GM18505 (cell line): Measurements from ENCODE around the gene FRMD4A.

Experiments
- ATAC-seq: cut with Tn5 transposase; IDR thresholded peaks from one replicate; pipeline ENCODE4 v1.9.1; 2021; ENCODE audit not compliant: unreplicated experiment
- POLR2A ChIP-seq: IDR thresholded peaks from 4 replicates; pipeline ENCODE4 v1.6.1; 2011; ENCODE audit warnings: borderline replicate concordance; ENCODE audit not compliant: insufficient read depth, insufficient read length; ENCODE audit errors: extremely low read depth

Gene FRMD4A

DNA sequence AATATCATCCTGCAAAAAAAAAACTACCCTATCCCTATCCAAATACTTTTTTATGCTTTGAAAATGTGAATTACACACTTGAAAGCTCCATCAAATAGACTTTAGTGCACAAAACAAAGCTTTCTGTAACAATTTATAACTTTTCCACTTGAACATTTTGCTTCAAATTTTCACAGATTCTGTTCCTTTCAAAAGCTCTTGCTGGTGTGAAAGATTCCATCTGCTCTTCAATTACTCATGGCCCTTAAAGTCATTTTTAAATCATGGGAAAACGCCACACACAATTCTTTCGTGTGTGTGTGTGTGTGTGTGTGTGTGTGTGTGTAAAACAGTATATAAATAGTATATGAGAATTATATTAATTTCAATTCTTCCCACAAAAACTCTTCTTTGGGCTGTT lies 576.4 kb downstream of the FRMD4A start:
- TF ChIP-seq POLR2A = no peak
- no peak for ATAC-seq

DNA sequence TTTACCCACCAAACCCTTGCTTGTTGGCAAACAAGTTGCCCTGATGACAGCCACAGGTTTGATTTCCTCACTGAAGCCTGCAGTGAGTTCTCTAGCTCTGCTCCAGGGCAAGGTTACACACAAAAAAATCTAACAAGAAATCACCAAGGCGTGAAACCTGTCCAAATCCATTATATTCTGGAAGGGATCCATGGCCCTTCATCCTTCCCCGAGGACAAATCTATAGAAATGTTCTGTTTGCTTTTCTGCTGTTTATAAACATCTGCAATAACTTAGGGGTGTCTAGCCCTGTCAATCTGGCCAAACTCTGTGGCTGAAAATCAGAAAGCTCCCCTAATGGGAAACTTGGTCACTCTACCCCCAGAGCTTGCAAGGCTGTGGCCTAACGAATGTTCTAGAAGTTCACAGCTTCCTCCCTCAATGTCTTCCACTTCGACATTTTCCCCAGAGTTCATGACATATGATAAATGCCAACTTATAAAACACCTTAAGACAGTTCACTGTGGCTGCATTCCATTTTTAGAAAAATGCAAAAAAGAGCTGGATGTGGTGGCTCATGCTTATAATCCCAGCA lies 579.4 kb downstream of the FRMD4A start:
- no peak for ATAC-seq
- TF ChIP-seq POLR2A = no peak

DNA sequence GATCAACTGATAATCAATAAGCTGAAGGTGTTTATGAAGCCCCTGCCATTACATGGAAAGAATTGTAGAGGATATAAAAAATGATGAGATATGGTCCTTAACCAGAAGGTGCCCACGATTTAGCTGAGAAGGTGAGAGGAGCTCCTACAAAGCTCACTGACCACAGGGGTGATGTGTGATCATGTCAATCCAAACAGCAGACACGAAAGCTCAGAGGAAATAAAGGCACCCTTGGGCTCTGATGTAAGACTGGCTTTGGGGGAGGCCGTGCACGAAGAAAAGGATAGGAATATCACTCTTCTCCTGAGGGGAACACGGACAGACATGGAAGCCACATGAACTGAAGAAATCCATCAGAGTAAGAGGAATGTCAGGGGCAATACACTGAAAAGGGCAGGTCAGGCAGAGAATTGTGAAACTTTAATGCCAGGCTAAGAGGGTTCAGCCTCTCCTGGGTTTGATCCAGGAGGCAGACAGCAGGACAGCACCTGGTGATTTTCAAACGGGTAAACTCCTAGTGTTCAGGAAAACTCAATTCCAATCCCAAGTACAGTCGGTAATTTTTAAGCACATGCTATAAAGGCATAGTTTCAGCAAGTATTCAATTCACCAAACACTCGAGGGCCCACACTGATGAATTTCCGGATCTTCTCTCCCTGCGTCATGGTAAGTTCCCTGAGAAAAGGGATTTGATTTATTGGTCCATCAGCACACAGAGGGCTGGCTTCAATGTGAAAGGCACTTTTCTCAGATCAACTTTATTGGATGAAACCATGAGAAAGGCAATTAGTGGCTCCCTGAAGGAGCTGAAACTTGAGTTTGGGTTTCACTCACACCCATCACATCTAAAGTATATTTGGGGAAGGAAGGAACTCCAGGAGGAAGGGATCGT lies 580.2 kb downstream of the FRMD4A start:
- ATAC-seq = no peak

DNA sequence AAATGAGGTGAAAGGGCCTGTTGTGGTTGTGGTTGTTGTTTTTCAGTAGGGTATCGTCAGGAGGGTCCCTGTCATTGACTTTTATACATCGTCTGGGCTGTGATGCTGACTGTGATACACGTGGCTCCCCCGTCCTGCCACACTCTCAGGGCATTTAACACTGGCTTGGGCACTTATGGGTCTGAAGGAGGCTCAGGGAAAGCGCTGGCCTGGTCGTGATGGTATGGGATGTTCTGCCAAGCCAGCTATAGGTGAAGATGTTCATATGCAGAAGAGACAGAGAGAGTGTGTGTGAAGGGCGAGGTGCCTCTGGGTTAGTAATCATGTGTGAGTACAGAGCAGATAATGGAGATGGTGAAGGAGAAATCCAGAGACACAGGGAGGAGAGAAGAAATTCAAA lies 585.5 kb downstream of the FRMD4A start:
- no peak for ATAC-seq
- no peak for TF ChIP-seq POLR2A

More for the DNA sequence above, 580.2 kb downstream of the FRMD4A start:
- no peak for TF ChIP-seq POLR2A

DNA sequence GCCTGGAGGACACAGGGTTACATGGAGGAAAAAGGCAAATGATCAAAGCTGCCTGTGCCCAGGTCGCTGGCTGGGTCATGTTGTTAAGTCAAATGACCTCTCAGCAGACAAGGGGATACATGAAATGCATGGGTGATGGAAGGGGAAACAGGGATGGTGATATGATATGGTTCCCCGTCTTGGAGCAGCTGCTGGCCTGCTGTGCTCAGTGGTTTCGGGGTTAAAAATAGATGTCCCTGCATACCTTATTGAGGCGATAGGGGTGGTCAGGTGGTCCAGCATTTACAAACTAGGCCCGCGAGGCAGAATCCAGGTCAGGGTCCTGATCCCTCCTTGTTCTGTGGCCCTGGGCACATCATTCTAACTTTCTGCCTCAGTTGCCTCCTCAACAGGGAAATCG lies 586.8 kb downstream of the FRMD4A start:
- ATAC-seq = no peak
- no peak for TF ChIP-seq POLR2A

DNA sequence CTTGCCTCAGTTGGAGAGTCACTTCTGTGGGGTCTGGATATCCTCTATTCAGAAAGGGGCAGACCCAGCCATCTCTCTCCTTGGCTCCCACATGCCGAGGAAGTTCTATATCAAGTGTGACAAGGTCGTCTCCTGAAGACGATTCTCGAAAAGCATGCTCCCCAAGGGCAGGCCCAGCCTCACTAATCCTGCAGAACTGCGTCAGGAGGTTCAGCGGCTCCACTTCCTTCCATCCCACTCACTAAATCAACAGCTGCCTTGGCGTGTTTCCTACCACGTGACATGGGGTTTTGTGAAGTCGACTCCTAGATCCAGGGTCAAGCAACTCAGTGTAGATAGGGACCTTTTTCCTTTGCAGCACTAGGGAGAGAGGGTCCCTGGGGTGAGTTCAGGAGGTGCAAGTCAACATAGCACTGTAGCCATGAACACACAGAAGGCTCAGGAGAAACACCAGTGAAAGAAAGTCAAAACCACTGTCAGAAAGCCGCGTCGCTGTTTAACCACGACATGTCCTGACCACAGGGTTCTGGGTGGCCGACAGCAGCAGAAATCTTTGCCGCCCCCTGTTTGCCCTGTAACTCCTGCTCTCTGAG lies 587.5 kb downstream of the FRMD4A start:
- no peak for ATAC-seq

DNA sequence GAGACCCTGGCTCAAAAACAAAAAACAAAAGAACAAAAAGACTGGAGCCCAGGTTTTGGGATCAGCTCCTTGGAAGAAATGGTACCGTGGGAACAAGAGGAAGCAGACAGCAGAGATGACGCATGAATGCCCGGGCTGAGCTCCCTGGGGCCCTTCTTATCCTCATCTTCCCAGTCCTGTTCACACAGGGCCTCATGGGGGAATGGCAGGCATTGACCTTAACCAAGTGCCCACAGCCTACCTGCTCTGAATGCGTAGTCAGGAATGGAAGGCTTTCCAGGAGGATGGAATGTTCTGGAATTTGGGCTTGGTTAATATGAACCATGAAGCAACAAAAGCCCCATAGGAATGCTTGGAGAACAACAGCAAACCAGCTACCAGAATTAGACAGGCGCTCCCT lies 589.3 kb downstream of the FRMD4A start:
- ATAC-seq = no peak

More for the DNA sequence above, 587.5 kb downstream of the FRMD4A start:
- TF ChIP-seq POLR2A = no peak

DNA sequence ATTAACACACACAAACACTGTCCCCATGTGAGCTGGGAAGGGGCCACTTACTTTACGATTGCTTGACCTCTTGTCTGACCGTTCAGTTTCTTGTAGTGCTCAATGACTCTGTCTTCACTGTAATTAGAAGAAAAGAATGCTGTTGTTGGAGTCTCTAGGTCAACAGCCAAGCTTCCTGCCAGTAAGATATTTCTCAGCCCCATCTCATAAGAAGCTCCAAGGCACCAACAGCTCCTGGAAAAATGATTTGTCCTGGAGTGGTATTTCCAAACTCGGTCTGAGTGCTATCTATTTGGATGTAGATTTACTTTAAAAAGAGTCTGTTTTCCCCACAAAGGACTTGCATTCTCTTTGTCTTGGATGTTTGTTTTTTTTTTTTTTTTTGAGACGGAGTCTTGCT lies 590.3 kb downstream of the FRMD4A start:
- ATAC-seq = no peak
- no peak for TF ChIP-seq POLR2A

More for the DNA sequence above, 589.3 kb downstream of the FRMD4A start:
- no peak for TF ChIP-seq POLR2A

DNA sequence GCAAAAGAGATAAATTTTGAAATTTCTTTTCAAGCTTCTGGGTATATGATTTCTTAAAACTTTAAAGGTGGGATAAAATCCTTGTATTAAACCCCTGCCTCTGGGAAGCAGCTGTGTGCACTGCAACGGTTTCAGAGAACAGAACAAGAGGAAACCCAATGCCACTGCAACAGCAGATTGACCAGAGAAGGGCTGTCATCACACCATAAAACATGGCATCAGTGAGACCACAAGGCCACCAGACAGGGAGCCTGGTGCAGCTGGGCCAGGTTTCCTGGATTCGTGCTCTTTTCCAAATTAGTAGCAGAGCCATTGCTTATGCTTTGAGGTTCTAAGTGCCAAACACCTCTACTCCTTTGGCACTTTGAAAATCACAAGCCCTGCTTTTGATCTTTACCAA lies 591.5 kb downstream of the FRMD4A start:
- no peak for TF ChIP-seq POLR2A
- no peak for ATAC-seq

DNA sequence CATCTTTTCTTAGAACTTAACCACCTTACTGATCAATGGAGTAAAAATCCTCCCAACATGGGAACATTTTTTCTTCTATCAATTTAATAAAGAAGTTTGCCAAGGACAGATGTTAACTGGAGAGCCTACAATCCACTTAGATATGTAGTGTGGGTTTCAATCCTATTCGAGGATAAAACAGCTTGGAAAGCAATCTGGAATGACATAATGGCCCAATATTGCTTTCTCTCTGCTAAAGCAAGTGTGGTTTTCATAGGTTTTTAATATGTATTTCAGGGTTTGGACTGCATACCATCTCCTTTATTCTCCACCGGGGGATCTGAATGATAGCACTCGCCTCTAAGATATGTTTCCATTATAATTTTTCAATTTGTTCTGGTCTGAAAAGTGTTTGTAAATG lies 594.2 kb downstream of the FRMD4A start:
- TF ChIP-seq POLR2A = no peak
- no peak for ATAC-seq

DNA sequence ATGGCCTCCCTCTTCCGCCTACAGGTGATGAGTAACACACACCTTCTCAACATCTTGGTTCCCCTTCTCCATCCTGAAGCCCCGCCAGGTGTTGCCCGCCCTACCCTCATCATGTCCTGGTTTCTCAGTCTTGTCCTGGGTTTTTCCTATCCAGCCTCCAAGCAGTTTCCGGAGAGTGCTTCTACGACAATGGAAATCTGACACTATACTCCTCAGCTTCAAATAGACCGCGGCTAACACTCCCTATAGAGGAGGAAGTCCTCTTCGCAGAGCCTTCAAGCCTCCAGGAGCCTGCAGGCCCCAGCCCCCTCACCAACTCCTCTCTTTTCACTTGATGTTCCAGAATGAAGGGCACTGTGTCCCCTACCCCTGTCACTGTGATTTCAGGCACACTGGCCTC lies 596.6 kb downstream of the FRMD4A start:
- TF ChIP-seq POLR2A = no peak
- no peak for ATAC-seq

DNA sequence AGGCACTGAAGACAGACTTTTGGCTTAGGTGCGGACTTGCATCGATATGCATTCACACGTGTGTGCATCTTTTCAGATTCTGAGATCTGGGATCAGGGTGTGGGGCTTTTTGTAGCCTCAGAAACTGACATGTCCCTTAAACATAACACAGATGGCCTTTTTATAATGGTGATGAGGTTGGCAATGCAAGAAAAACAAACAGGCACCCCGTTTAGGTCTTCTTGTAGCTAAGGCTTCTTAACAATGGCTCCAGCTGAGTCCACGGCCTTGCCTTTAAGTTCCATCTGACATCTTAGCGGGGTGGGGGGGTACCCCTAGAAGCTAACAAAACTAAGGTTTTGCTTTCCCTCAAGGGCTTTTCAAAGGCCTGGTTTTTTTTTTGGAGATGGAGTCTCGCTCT lies 597.7 kb downstream of the FRMD4A start:
- ATAC-seq = no peak
- TF ChIP-seq POLR2A = no peak

DNA sequence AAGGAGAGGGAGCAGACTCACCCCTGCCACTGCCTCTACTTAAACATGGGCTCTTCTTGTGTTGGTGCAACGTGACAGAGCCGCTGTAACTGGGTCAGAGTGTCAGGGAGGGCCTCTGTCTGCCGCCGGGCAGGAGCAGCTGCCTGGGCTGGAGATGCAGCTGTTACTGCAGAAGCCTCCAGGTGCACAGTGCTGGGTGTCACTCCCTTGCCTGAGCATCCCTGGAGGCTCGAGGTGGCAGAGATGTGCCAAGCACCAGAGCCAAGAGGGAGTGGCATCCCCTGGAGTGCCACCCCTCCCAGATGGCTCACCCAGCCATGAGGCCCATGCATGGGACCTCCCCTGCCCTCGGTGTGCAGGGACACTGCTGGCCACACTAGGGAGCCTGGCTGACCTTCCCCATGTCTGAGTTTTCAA lies 598.3 kb downstream of the FRMD4A start:
- TF ChIP-seq POLR2A = no peak
- ATAC-seq = no peak

DNA sequence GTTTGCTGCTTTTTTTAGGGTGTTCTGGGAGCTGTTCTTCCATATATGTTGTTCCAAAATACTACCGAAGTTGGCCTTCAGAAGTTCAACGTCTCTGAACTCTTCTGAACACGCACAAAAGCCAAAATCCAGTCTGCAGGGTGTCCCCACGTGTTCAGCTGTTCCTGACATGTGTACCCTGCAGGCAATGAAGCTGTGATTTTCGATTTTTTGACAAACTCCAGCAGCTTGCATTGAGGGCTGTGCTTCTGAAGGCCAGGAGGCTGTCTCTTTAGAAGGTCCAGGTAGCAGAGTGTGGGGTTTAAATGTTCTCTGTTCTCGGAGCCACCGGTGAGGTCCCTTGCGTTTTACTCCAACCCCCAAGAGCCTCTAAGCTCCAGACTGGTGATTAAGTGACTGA lies 598.9 kb downstream of the FRMD4A start:
- no peak for ATAC-seq
- no peak for TF ChIP-seq POLR2A
